NCI-H2107 (cell line): Measurements from ENCODE around the gene PLPPR1.
"Not testable (repeated sequence)": the region's sequence is repeated elsewhere in the genome, so short reads cannot be mapped to it uniquely, and the experiment has no call there.

Source experiments
- DNase-seq: peaks from one replicate; lab custom pipeline; 2025; lab: John Stamatoyannopoulos, UW

PLPPR1 gene

DNA sequence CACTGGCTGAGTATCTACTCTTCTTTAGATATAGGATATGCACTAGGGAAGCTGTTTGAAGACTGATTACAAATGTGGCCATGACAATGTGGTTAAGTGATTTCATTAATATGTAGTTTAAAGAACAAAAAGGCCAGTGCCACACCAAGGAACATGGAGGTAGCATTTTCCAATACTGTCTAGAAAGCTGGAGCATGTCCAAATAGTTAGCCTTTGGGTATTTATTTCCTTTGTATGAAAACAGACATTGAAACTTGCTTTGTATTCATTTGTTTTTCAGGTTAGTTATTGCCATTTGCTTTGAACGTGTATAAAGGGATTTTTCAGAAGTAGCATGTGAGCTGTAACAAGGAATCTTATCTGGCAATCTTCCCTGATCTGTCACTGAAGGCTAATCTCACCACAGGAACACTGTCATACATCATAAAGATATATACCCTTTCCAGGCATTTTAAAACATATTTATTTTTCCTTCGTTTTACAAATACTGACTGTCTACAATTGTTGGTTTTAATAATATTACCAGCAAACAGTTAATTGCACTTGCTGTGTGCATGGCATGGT is 93.4 kb downstream of the PLPPR1 start:
- no peak for DNase-seq

GRCh38 chr9:101126556-101126955 is 98.0 kb downstream of the PLPPR1 start:
- no peak for DNase-seq

- not testable (repeated sequence) for DNase-seq
These were observed 98.8 kb downstream of the PLPPR1 start for GRCh38 chr9:101127369-101127768.

- DNase-seq = no peak
These were observed 100.1 kb downstream of the PLPPR1 start for GRCh38 chr9:101128623-101129022.

DNA sequence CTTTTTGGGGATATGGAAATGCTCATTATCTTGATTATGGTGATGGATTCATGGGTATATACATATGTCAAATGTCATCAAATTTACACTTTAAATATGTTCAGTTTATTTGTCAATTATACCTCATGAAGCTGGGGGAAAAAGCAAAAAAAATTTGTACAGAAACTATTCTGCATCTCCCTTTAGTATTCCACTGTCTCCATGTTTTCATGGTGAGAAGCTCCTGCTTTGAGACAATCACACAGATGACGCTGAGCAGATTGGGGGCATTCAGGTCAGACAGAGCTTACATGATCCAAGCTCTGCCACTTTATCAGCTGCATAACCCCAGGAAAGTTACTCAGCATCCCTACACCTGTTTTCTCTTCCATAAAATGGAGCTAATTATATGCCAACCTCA is 101.5 kb downstream of the PLPPR1 start:
- no peak for DNase-seq

GRCh38 chr9:101131326-101131725 is 102.8 kb downstream of the PLPPR1 start:
- no peak for DNase-seq

DNA sequence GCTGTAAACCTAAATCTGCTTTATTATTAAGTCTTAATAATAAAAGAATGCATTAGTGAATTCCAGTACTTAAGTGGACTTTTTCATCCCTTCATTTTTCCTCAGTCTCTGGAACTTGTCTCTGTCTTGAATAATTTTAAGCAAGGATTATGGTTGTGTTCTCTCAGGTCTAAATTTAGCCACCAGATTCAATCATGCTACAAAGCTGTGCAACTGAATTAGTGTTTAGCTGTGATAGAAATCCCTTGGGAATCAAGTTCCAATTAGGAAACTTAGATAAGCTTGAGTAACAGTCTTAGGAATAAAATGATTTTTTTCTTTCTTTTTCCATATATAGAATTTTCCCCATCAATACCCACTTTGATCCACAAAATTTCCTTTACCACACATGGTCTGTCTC is 104.3 kb downstream of the PLPPR1 start:
- no peak for DNase-seq

DNA sequence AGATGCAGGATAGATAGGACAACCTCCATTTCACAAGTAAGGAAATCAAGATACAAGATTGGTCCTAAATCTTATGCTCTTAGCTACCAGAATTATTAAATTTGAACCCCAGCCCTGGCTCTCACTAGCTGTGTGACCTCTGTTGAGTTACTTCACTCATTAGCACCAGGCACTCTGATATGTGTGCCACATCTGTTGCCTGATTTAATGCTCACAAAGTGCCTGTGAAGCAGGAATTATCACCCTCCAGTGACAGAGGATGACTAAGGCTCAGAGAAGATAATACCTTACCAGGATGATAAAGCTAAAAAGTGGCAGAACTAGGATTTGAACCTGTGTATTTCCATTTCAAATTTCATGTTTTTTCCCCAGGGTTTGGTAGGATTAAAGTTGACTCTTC is 110.0 kb downstream of the PLPPR1 start:
- no peak for DNase-seq

DNA sequence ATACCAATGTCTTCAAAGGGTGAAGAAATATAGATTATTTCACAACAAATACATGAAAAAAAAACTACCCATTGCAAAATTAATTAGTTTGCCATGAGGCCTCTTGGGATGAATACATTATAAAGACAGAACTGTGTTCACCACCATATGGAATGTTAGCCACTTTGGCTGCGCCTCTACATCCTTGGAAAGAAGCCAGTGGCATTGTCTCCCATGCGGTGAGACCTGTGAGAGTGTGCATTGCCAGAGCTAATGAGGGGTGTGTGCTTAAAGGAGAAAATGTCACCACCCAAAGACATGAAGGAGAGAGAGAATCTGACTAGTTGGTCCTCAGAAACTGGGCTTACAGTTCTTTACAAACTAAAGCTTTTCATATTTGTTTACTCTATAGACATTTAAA is 110.6 kb downstream of the PLPPR1 start:
- no peak for DNase-seq

DNA sequence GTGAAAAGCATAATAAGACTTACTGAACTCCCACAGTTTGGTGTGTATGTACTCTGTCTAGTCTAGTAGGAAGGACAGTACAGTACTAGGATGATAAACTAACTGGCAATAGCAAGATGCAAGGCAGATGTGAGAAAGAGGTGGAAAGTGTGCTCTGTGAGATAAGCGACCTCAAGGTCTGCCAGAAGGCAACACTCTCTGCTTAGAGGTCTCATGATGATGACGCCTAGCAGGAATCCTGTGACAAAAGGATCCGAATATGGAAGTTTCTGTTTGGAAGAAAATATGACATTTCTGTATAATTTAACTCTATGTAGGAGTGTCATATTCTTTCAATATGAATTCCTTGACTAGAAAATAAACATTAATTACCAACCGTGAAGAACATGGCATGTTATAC is 112.2 kb downstream of the PLPPR1 start:
- DNase-seq = no peak

DNA sequence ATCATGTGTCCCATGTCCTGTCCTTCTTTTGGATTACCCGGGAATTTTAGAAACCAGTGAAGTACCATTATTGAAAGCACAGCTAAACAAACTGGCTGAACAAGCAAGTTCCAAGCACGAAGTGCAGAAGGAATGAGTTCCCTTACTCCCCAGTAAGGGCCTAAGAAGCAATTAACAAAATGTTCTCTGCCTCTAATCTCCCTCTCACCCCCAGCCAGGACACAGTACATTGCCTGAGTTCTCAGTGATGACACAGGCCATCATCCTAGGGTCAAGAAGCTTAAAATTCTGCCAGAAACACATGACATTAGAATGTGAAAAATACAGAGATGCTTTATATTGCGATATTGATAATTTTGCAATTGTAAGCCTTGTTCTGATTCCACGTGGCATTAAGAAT is 118.0 kb downstream of the PLPPR1 start:
- no peak for DNase-seq

DNA sequence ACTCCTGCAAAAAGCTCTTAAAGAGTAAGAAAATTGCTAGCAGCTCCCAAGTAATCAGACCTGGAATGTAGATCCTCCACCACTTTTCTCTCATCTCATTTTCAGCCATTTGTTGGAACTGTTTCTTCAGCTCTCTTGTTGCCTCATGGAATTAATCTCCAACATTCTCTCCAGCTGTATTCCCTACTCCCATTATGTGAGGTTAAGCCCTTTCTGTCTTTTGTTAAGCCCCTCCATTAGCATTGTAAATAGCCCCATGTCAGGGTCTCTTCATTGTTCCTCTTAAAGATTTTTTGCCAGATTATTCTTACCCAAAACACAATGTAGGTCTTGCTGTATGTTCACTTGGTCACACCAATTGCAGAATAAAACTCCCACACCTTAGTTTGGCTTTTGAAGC is 119.8 kb downstream of the PLPPR1 start:
- no peak for DNase-seq

- no peak for DNase-seq
These were observed 129.8 kb downstream of the PLPPR1 start for GRCh38 chr9:101158361-101158760.

DNA sequence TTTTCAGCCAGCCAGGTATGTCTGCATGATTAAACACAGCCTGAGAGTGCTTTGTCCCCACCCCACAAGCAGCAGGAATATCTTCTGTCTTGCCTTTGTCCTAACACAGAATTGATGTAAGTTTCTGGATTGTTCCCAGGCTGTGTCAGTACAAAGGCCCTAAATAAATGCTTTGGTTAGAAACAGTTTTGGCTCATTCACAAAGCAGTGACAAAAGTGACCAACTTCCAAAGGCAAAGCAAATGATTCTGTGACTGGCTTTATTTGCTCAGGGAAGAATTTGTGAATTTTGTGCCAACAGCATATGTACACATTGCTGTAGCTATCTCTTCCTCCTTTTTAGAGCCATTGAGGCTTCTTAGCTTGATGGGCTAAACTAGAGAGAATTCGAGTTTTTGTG is 133.7 kb downstream of the PLPPR1 start:
- DNase-seq = no peak

DNA sequence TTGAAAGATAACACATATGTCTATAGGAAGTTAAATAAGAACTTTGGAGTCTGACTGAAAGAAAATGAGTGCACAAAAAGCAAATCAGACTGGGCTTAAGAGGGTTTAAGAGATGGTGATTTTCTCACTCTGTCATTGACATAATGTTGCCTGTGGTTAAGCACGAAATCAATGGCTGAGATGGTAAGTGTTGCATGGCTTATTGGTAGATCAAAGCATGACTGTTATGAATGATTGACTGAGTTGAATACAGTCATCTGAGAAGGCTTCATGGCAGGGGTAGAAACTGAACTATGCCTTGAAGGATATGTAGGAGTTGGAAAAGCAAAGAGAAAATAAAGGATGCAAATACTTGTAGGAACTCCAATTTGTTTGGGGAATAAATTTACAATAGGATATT is 136.6 kb downstream of the PLPPR1 start:
- no peak for DNase-seq

DNA sequence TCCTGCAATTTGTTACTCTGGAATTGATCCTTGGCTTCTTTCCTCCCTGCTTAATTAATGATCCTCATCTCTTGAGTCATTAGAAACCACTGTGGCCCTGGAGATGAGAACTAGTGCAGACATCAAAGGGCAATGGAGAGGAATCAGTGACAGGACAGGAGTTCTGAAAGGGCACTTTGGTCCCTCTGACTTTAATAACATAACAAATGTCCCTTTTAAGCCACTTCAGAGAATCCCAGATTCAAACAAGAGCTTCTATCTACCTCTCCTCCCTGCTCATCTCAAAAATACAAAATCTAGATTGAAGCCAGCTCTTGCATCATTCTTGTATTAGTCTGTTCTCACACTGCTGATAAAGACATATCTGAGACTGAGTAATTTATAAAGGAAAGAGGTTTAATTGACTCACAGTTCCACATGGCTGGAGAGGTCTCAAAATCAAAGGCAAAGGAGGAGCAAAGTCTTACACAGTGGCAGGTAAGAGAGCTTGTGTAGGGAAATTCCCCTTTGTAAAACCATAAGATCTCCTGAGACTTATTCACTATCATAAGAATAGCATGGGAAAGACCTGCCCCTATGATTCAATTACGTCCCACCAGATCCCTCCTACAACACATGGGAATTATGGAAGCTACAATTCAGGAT is 139.1 kb downstream of the PLPPR1 start:
- DNase-seq = no peak

- no peak for DNase-seq
These were observed 144.1 kb downstream of the PLPPR1 start for GRCh38 chr9:101172616-101173015.

GRCh38 chr9:101173907-101174306 is 145.4 kb downstream of the PLPPR1 start:
- no peak for DNase-seq

- no peak for DNase-seq
These were observed 147.9 kb downstream of the PLPPR1 start for GRCh38 chr9:101176384-101176783.

- no peak for DNase-seq
These were observed 156.3 kb downstream of the PLPPR1 start for GRCh38 chr9:101184813-101185278.

DNA sequence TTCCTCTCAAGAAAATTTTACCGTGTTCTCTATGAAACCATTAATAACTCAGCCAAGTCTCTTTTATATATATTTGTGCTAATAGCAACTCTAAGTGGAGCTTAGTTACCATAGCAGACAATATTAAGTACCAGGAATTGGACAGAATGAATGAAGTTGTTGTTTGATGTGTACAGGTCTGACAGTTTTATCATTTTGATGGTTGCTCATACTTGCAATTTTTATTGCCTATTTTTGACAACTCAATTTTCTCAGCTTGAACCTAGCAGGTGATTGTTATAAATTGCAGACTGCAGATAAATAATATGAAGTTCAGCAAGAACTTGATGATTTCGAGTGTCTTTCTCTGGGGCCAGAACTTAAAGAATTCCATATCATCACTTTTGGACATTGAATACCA is 163.2 kb downstream of the PLPPR1 start:
- DNase-seq = no peak

DNA sequence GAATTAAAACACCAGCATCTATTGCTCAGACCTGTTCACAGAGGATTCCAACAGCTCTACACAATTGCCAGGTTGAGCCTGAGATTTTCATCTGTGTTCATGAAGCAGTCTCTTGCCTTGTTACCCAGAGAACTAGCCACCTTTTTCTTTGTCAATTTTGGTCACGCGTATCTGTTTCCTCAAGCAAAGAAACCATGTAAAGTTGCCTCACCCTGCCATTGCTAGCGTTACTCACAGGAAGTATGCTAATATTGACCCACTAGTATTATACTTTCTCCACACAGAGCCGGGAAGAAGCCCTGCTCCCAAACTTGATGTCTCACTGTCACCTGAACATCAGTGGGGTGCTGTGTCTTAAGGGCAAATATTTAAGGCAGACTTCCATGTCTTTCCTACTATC is 168.5 kb downstream of the PLPPR1 start:
- DNase-seq = no peak

DNA sequence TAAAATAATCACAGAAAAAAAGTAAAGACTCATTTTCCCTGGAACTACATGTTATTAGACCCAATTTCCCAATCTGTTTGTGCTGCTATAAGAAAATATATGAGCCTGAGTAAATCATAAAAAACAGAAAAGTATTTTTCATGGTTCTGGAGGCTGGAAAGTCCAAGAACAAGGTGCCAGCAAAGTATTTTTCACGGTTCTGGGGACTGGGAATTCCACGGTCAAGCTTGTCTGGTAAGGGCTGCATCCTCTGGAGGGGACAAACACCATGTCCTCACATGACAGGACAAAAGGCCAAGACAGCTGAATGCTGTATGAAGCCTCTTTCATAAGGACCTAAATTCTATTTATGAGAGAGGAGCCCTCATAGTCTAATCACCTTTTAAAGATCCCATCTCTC is 172.3 kb downstream of the PLPPR1 start:
- DNase-seq = no peak

DNA sequence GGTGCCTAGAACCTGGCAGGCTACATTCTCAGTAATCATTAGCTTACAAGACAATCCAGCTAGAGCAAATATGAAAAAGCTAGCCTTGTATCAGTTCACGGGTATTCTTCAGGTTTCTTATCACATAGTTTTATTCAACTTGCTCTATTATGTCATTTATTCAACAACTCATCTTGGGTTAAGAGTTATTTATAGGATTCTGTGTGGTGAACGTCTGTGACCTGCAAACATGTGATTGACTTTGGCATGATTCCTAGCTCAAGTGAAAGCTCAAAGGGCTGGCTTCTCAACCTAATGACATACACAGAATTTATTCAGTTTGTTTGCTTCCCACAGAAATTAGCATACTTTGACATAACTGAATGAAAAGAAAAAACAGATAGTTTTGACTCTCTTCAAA is 173.1 kb downstream of the PLPPR1 start:
- DNase-seq = no peak
